ENCODE results near the gene CRYAB. TPM values are rescaled to one million over a fixed set of nuclear protein-coding genes. Genes with fewer than 3 reads are reported as not detected.
A peak's percentile ranks its signal among the peaks of the same experiment; 100 is the strongest.

CRYAB gene
- total RNA-seq, 1 experiment from 2014 or later = 2.1 TPM

DNA sequence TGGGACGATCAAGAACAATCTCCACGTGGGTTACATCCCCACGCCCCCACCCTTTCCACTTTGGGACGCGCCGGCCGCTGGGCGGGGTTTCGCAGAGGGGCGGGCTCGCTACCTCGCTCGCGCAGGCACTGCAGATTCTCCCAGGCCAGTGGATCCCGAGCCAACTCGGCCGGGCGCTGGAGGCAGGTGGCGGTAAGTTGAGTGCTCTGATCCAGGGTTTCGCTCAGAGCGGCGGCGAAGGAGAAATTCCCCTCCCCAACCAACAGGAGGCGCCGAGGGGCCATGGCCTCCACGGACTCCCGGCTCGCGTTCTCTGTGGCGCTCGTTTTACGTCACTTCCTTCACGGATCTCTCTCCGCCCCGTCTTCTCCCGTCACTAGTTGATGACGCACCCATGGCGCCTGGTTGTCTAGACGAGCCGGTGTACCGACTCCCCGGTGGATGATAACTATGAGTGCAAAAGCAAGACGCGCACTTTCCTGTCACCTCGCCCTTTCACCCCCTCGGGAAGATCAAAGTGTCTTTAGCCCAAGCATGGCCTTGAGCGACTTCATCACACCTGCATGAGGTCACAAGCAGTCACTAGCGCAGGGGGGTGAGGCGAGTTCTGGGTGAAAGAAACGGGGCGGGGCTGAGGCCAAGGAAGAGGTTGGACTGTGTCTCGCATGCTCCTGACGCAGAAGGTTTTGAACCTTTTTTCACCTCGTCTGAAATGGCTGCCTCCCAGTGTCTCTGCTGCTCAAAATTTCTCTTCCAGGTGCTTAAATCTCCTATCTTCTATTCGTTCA lies 32.5 kb downstream of the CRYAB start, which contains the start of the genes CFAP68 and FDXACB1 (continued):
- TF ChIP-seq, protein P1, sequence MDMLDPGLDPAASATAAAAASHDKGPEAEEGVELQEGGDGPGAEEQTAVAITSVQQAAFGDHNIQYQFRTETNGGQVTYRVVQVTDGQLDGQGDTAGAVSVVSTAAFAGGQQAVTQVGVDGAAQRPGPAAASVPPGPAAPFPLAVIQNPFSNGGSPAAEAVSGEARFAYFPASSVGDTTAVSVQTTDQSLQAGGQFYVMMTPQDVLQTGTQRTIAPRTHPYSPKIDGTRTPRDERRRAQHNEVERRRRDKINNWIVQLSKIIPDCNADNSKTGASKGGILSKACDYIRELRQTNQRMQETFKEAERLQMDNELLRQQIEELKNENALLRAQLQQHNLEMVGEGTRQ (CRISPR knock-in tag; IDR thresholded peaks at IDR 0.05) = peak; percentile 22; the same call in 1 of the 2 replicates
- no peak for TF ChIP-seq SOX15 (CRISPR knock-in tag; IDR thresholded peaks at IDR 0.05)
- TF ChIP-seq, protein P2, sequence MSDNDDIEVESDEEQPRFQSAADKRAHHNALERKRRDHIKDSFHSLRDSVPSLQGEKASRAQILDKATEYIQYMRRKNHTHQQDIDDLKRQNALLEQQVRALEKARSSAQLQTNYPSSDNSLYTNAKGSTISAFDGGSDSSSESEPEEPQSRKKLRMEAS (CRISPR knock-in tag; IDR thresholded peaks at IDR 0.05) = peak; percentile 64
- no peak for TF ChIP-seq TCF7 (CRISPR knock-in tag; IDR thresholded peaks at IDR 0.05; ENCODE audit: low read depth)
- TF ChIP-seq PRRX2 (CRISPR knock-in tag; IDR thresholded peaks at IDR 0.05) = no peak
- peak; percentile 73 for TF ChIP-seq GABPB1 (CRISPR knock-in tag; IDR thresholded peaks at IDR 0.05)
- TF ChIP-seq, protein P3, sequence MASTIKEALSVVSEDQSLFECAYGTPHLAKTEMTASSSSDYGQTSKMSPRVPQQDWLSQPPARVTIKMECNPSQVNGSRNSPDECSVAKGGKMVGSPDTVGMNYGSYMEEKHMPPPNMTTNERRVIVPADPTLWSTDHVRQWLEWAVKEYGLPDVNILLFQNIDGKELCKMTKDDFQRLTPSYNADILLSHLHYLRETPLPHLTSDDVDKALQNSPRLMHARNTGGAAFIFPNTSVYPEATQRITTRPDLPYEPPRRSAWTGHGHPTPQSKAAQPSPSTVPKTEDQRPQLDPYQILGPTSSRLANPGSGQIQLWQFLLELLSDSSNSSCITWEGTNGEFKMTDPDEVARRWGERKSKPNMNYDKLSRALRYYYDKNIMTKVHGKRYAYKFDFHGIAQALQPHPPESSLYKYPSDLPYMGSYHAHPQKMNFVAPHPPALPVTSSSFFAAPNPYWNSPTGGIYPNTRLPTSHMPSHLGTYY (CRISPR knock-in tag; IDR thresholded peaks at IDR 0.05) = no peak
- TF ChIP-seq, protein P4, sequence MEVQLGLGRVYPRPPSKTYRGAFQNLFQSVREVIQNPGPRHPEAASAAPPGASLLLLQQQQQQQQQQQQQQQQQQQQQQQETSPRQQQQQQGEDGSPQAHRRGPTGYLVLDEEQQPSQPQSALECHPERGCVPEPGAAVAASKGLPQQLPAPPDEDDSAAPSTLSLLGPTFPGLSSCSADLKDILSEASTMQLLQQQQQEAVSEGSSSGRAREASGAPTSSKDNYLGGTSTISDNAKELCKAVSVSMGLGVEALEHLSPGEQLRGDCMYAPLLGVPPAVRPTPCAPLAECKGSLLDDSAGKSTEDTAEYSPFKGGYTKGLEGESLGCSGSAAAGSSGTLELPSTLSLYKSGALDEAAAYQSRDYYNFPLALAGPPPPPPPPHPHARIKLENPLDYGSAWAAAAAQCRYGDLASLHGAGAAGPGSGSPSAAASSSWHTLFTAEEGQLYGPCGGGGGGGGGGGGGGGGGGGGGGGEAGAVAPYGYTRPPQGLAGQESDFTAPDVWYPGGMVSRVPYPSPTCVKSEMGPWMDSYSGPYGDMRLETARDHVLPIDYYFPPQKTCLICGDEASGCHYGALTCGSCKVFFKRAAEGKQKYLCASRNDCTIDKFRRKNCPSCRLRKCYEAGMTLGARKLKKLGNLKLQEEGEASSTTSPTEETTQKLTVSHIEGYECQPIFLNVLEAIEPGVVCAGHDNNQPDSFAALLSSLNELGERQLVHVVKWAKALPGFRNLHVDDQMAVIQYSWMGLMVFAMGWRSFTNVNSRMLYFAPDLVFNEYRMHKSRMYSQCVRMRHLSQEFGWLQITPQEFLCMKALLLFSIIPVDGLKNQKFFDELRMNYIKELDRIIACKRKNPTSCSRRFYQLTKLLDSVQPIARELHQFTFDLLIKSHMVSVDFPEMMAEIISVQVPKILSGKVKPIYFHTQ (CRISPR knock-in tag; IDR thresholded peaks at IDR 0.05) = no peak
- TF ChIP-seq, protein P5, sequence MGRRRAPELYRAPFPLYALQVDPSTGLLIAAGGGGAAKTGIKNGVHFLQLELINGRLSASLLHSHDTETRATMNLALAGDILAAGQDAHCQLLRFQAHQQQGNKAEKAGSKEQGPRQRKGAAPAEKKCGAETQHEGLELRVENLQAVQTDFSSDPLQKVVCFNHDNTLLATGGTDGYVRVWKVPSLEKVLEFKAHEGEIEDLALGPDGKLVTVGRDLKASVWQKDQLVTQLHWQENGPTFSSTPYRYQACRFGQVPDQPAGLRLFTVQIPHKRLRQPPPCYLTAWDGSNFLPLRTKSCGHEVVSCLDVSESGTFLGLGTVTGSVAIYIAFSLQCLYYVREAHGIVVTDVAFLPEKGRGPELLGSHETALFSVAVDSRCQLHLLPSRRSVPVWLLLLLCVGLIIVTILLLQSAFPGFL (CRISPR knock-in tag; IDR thresholded peaks at IDR 0.05; ENCODE audit: borderline replicate concordance) = no peak
- TF ChIP-seq, protein P6, sequence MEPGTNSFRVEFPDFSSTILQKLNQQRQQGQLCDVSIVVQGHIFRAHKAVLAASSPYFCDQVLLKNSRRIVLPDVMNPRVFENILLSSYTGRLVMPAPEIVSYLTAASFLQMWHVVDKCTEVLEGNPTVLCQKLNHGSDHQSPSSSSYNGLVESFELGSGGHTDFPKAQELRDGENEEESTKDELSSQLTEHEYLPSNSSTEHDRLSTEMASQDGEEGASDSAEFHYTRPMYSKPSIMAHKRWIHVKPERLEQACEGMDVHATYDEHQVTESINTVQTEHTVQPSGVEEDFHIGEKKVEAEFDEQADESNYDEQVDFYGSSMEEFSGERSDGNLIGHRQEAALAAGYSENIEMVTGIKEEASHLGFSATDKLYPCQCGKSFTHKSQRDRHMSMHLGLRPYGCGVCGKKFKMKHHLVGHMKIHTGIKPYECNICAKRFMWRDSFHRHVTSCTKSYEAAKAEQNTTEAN (CRISPR knock-in tag; IDR thresholded peaks at IDR 0.05) = no peak
- no peak for TF ChIP-seq ELF4 (CRISPR knock-in tag; IDR thresholded peaks at IDR 0.05; ENCODE audit: low read depth)
- TF ChIP-seq SMAD4 (CRISPR knock-in tag; IDR thresholded peaks at IDR 0.05) = no peak
- TF ChIP-seq, protein P7, sequence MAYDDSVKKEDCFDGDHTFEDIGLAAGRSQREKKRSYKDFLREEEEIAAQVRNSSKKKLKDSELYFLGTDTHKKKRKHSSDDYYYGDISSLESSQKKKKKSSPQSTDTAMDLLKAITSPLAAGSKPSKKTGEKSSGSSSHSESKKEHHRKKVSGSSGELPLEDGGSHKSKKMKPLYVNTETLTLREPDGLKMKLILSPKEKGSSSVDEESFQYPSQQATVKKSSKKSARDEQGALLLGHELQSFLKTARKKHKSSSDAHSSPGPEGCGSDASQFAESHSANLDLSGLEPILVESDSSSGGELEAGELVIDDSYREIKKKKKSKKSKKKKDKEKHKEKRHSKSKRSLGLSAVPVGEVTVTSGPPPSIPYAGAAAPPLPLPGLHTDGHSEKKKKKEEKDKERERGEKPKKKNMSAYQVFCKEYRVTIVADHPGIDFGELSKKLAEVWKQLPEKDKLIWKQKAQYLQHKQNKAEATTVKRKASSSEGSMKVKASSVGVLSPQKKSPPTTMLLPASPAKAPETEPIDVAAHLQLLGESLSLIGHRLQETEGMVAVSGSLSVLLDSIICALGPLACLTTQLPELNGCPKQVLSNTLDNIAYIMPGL (CRISPR knock-in tag; IDR thresholded peaks at IDR 0.05) = peak; percentile 97
- TF ChIP-seq, protein P8, sequence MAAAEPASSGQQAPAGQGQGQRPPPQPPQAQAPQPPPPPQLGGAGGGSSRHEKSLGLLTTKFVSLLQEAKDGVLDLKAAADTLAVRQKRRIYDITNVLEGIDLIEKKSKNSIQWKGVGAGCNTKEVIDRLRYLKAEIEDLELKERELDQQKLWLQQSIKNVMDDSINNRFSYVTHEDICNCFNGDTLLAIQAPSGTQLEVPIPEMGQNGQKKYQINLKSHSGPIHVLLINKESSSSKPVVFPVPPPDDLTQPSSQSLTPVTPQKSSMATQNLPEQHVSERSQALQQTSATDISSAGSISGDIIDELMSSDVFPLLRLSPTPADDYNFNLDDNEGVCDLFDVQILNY (CRISPR knock-in tag; IDR thresholded peaks at IDR 0.05) = peak; percentile 52; the same call in 1 of the 2 replicates
- no peak for TF ChIP-seq GRHL2 (CRISPR knock-in tag; IDR thresholded peaks at IDR 0.05; ENCODE audit: insufficient replicate concordance, severe bottlenecking)
- TF ChIP-seq, protein P9, sequence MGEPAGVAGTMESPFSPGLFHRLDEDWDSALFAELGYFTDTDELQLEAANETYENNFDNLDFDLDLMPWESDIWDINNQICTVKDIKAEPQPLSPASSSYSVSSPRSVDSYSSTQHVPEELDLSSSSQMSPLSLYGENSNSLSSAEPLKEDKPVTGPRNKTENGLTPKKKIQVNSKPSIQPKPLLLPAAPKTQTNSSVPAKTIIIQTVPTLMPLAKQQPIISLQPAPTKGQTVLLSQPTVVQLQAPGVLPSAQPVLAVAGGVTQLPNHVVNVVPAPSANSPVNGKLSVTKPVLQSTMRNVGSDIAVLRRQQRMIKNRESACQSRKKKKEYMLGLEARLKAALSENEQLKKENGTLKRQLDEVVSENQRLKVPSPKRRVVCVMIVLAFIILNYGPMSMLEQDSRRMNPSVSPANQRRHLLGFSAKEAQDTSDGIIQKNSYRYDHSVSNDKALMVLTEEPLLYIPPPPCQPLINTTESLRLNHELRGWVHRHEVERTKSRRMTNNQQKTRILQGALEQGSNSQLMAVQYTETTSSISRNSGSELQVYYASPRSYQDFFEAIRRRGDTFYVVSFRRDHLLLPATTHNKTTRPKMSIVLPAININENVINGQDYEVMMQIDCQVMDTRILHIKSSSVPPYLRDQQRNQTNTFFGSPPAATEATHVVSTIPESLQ (CRISPR knock-in tag; IDR thresholded peaks at IDR 0.05) = no peak
- TF ChIP-seq NFATC4 (CRISPR knock-in tag; IDR thresholded peaks at IDR 0.05) = no peak
- no peak for TF ChIP-seq NR1H2 (CRISPR knock-in tag; IDR thresholded peaks at IDR 0.05)
- TF ChIP-seq GTF2I (CRISPR knock-in tag; conservative IDR thresholded peaks at IDR 0.05) = no peak
- TF ChIP-seq ZNF317 (CRISPR knock-in tag; IDR thresholded peaks at IDR 0.05; ENCODE audit: borderline replicate concordance, low read depth) = no peak
- TF ChIP-seq, protein P10, sequence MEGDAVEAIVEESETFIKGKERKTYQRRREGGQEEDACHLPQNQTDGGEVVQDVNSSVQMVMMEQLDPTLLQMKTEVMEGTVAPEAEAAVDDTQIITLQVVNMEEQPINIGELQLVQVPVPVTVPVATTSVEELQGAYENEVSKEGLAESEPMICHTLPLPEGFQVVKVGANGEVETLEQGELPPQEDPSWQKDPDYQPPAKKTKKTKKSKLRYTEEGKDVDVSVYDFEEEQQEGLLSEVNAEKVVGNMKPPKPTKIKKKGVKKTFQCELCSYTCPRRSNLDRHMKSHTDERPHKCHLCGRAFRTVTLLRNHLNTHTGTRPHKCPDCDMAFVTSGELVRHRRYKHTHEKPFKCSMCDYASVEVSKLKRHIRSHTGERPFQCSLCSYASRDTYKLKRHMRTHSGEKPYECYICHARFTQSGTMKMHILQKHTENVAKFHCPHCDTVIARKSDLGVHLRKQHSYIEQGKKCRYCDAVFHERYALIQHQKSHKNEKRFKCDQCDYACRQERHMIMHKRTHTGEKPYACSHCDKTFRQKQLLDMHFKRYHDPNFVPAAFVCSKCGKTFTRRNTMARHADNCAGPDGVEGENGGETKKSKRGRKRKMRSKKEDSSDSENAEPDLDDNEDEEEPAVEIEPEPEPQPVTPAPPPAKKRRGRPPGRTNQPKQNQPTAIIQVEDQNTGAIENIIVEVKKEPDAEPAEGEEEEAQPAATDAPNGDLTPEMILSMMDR (IDR thresholded peaks at IDR 0.05) = peak; percentile 89

Data from WTC11 (cell line).